Thymus (tissue), 11 donors: Measurements from ENCODE around the gene PRPS1. TPM values are rescaled to one million over a fixed set of nuclear protein-coding genes. Genes with fewer than 3 reads are reported as not detected.
"Not testable (repeated sequence)": the region's sequence is repeated elsewhere in the genome, so short reads cannot be mapped to it uniquely, and the experiment has no call there.

Experiments
- DNase-seq, 9 donors: peaks; one replicate each; pipeline ENCODE4 v3.0.0-alpha.2; 2013; ENCODE audit warnings: low spot score in 9 of 9, low read depth in 6 of 9, missing footprints in 1 of 9
- H3K27ac ChIP-seq, 2 donors: one replicate each; pipeline ENCODE4 v1.5.1; 2013; ENCODE audit warnings: control low read depth in 1 of 2, low read depth in 1 of 2, low read length in 1 of 2, mild to moderate bottlenecking in 1 of 2, moderate library complexity in 1 of 2
- H3K27me3 ChIP-seq, 2 donors: one replicate each; pipeline ENCODE4 v1.5.1; 2013; ENCODE audit warnings: low read length in 1 of 2; ENCODE audit not compliant: control insufficient read depth in 2 of 2, insufficient read depth in 1 of 2
- H3K36me3 ChIP-seq, 2 donors: one replicate each; pipeline ENCODE4 v1.5.1; 2013; ENCODE audit warnings: low read length in 1 of 2, mild to moderate bottlenecking in 1 of 2, moderate library complexity in 1 of 2; ENCODE audit not compliant: control insufficient read depth in 2 of 2, insufficient read depth in 2 of 2
- H3K4me1 ChIP-seq, 2 donors: one replicate each; pipeline ENCODE4 v1.5.1; 2013; ENCODE audit warnings: low read length in 2 of 2; ENCODE audit not compliant: control insufficient read depth in 2 of 2, insufficient read depth in 2 of 2
- H3K4me3 ChIP-seq, 2 donors: one replicate each; pipeline ENCODE4 v1.5.1; 2013; ENCODE audit warnings: low read length in 2 of 2, control low read depth in 1 of 2, mild to moderate bottlenecking in 1 of 2
- H3K9me3 ChIP-seq, 2 donors: one replicate each; pipeline ENCODE4 v1.5.1; 2013; ENCODE audit warnings: low read length in 1 of 2, mild to moderate bottlenecking in 1 of 2; ENCODE audit not compliant: control insufficient read depth in 2 of 2, insufficient read depth in 1 of 2
- WGBS: extraction: QIAGEN DNeasy Blood & Tissue Kit; methylation state at CpG from one replicate; pipeline ENCODE4 v1.1.7; 2013; 5-methylcytosine and 5-hydroxymethylcytosine counted together
- polyA plus RNA-seq: library from polyadenylated mRNA; stranded (reverse); fragments of 200-250 nt; gene quantifications from one replicate; pipeline ENCODE4 v1.2.3, GENCODE V29; 2013
- total RNA-seq: library from RNA; stranded (reverse); fragments of 120-200 nt; gene quantifications from one replicate; pipeline ENCODE4 v1.2.4, GENCODE V29; 2013
- donor health status: healthy.

PRPS1 gene
- total and polyA plus RNA-seq, 2 donors, result 26.4 to 41.7 TPM

DNA sequence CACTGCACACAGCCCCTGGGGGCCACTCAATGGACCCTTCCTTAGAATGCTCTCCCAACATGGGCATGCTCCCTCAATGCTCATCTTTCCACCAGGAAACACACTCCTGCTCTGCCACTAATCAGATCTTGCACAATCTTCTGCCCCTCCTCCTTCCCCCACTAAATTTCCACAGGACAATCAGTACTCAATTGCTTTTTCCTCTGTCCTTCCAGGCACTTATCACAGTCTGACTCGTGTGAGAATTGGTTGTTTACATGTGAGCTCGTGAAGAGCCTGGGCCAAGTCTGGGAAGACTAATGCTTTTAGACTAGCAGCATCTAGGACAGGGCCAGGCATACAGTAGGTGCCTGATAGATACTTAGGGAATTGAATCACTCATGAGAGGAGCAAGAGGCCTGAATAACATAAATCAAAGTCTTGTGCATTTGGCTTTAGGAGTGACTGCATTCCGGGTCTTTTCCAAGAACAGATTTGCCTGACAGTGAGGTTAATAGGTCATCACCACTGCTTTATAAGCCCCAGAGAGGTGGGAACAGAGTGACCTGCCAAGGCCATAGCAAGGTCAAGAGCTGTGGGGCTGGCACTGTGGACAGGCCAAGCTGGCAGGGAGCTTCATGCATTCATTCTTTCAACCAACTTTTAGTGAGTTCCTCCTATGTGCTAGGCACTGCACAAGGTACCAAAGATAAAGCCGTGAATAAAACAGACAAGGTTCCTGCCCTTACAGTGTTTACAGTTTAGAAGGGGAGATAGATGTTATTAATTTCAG, 55.0 kb downstream of the PRPS1 start:
- Histone ChIP-seq H3K4me1 (peaks cover 16 to 23% of the 10 kb centered on the region in 2 donors), H3K27me3 (no peaks in the 10 kb centered on the region), H3K9me3 (no peaks in the 10 kb centered on the region), H3K27ac (no peak overlapping the region), H3K36me3 (no peaks in the 10 kb centered on the region), H3K4me3 (no peak overlapping the region)
- WGBS, result 93% methylated on average over 4 of the region's 4 CpGs
- DNase-seq, result no peak

DNA sequence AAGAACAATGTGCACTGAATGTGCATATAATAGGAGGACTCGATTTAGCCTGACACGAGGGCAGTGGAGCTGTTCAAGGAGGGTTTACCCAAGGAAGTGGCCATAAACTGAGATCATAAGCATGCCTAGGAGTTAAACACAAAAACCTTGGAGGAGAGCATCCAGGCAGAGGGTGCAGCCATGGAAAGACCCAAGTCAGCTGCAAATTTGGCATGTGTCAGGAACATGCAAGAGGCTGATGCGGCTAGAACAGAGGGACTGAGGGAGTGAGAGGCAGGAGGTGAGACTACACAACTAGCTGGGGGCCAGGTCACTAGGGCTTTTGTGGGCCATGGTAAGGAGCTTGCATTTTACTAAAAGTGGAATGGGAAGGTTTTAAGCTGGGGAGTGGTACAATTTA, 55.6 kb downstream of the PRPS1 start:
- 96% methylated on average over 3 of the region's 3 CpGs for WGBS
- H3K27me3 ChIP-seq, result no peaks in the 10 kb centered on the region
- H3K27ac ChIP-seq, result no peak overlapping the region
- DNase-seq, result no peak
- no peaks in the 10 kb centered on the region for H3K36me3 ChIP-seq
- no peak overlapping the region for H3K4me3 ChIP-seq
- no peaks in the 10 kb centered on the region for H3K9me3 ChIP-seq
- H3K4me1 ChIP-seq, result peaks cover 12 to 17% of the 10 kb centered on the region in 2 donors

DNA sequence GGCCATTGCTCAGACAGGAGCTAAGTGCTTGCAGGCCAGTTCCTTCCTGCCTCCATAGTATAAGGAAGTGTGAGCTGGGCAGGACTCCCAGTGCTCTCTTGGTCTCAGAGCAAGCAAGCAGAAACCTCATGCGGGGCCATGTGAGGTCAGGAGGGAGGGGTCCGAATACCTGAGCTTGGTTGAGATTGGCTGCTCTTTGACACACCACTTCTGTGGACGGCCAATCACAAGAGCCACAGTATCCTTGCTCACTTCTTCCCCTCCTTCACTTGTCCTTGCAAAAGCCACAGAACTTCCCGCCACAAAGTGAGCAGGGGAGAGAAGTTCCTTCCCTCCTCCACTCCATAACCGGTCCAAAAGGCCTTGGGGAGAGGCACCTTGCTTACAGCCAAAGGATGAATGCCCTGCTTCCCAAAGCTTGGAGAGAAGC, 56.7 kb downstream of the PRPS1 start:
- Histone ChIP-seq H3K4me3 (no peak overlapping the region), H3K36me3 (no peaks in the 10 kb centered on the region), H3K27ac (peak overlapping the region; percentile 31 to 32), H3K9me3 (no peaks in the 10 kb centered on the region), H3K4me1 (peaks cover 5 to 10% of the 10 kb centered on the region in 2 donors), H3K27me3 (no peaks in the 10 kb centered on the region)
- DNase-seq, result peak in 2 of 9 donors; percentile 10 to 29
- 12% methylated on average over 5 of the region's 5 CpGs for WGBS

DNA sequence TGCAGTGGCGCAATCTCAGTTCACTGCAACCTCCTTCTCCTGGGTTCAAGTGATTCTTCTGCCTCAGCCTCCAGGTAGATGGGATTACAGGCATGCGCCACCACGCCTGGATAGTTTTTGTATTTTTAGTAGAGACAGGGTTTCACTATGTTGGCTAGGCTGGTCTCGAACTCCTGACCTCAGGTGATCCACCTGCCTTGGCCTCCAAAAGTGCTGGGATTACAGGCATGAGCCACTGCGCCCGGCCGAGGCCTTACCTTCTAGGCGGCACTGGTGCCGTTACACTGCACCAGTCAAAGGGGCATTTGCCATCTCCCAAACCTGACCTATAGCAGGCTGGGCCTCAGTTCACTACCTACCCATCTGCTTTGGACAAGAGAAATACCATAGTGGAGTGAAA, 57.3 kb downstream of the PRPS1 start:
- 96% methylated on average over 9 of the region's 9 CpGs for WGBS
- H3K27ac ChIP-seq, H3K9me3 ChIP-seq, DNase-seq, H3K36me3 ChIP-seq, H3K27me3 ChIP-seq, H3K4me3 ChIP-seq: not testable (repeated sequence)
- peaks cover 5 to 10% of the 10 kb centered on the region in 2 donors for H3K4me1 ChIP-seq

DNA sequence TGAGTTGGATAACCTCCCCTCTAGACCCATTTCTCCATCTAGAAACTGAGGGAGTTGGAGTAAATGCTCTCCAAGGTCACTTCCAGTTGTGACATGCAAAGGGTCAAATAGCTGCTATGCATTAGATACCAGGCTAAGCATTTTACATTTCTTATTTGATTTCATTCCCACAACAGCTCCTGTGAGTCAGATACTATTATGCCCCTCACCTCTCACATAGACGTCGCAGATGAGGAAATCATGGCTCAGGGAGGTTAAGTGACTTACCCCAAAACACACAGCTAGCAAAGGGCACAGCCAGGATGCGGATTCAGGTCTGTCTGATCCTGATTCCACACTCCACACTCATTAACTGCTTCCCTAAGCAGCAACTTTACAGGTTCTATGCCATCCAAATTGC, 57.7 kb downstream of the PRPS1 start:
- DNase-seq, result no peak
- Histone ChIP-seq H3K27ac (no peak overlapping the region), H3K4me1 (peaks cover 5 to 10% of the 10 kb centered on the region in 2 donors), H3K27me3 (no peaks in the 10 kb centered on the region), H3K36me3 (no peaks in the 10 kb centered on the region), H3K9me3 (no peaks in the 10 kb centered on the region), H3K4me3 (no peak overlapping the region)
- 97% methylated on average over 3 of the region's 3 CpGs for WGBS

DNA sequence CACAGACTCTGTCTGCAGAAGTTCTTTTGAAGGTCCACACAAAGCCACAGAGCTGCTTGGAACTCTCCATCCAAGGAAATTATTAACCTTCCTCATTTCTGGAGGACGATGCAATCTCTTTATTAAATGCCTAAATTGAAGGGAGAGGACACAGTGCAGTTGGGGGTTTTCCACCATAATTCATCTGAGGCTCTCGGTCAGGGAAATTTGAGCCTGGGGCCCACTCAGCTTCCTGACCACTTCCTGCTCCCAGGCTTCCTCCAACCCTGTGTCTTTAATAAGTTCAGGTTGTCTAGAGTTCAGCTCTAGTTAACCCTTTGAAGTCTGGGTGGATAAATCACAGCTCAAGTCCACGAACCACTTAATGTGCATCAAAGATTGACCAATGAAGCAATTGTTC, 58.5 kb downstream of the PRPS1 start:
- no peak overlapping the region for H3K27ac ChIP-seq

DNA sequence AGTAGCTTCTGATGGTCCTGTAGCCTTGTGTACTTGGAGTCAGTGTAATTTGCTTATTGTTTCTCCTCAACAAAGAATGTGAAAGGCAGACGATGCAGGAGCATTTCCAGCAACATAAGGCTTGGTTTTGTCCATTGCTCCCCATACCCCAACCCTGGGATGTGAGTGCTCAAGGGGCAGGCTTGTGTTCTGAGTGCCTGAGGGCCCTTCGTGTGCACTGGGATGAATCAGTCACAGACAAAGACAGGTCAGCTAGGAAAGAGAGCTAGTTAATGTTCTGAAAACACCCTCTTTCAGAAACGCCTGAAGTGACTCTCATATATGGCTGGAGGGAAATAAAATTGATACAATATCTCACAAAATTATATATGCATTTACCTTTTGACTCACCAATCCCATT, 59.1 kb downstream of the PRPS1 start:
- Histone ChIP-seq H3K36me3 (no peaks in the 10 kb centered on the region), H3K4me3 (no peak overlapping the region), H3K27me3 (no peaks in the 10 kb centered on the region), H3K4me1 (peaks cover 5 to 10% of the 10 kb centered on the region in 2 donors), H3K27ac (no peak overlapping the region), H3K9me3 (no peaks in the 10 kb centered on the region)
- DNase-seq, result no peak
- 94% methylated on average over 3 of the region's 3 CpGs for WGBS

More for the DNA sequence above, 58.5 kb downstream of the PRPS1 start:
- Histone ChIP-seq H3K9me3 (no peaks in the 10 kb centered on the region), H3K36me3 (no peaks in the 10 kb centered on the region), H3K4me3 (no peak overlapping the region), H3K27me3 (no peaks in the 10 kb centered on the region), H3K4me1 (peaks cover 5 to 10% of the 10 kb centered on the region in 2 donors)
- 55% methylated on average over 3 of the region's 3 CpGs for WGBS
- no peak for DNase-seq

DNA sequence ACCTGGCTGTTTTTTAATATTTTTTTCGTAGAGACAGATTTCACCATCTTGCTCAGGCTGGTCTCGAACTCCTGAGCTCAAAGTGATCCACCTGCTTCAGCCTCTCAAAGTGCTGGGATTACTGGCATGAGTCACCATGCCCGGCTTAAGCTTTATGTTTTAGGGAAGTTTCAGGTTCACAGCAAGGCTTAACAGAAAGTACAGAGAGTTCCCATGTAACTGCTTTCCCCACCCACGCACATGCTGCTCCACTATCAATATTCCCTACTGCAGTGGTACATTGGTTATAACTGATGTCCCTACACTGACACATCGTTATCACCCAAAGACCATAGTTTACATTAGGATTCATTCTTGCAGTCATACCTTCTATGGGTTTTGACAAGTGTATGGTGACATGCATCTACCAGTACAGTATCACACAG, 62.7 kb downstream of the PRPS1 start:
- H3K27ac ChIP-seq, result no peak overlapping the region

DNA sequence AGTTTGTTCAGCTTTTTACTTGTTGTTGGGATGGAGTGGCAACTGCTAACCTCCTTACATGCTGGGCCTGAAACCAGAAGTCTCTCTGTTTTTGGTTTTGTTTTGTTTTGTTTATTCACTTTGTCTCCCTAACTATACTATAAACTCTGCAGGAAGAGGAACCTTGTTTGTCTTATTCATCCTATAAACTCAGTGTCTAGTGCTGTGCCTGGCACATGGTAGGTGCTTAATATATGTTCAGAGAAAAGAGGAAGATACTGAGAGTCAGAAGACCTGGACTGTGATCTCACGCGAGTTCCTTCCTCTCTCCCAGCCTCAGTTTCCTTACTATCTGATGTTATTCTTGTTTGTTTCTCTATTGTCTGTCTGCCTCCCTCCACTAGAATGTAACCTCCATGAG, 71.3 kb downstream of the PRPS1 start:
- Histone ChIP-seq H3K4me1 (peaks cover 4 to 7% of the 10 kb centered on the region in 2 donors), H3K27ac (peak overlapping the region in 1 of 2 donors; percentile 5), H3K4me3 (no peak overlapping the region), H3K27me3 (no peaks in the 10 kb centered on the region), H3K9me3 (no peaks in the 10 kb centered on the region), H3K36me3 (no peaks in the 10 kb centered on the region)
- no peak for DNase-seq
- WGBS, result 93% methylated on average over 2 of the region's 2 CpGs

More for the DNA sequence above, 62.7 kb downstream of the PRPS1 start:
- Histone ChIP-seq H3K27me3 (no peaks in the 10 kb centered on the region), H3K36me3 (no peaks in the 10 kb centered on the region), H3K9me3 (no peaks in the 10 kb centered on the region), H3K4me3 (no peak overlapping the region), H3K4me1 (no peaks in the 10 kb centered on the region)
- WGBS, result 92% methylated on average over 5 of the region's 5 CpGs
- no peak for DNase-seq
